Mammary epithelial cell (primary cell): ENCODE measurements around the gene ATRIP.

Source experiments
- EZH2 ChIP-seq: IDR thresholded peaks from 2 replicates; pipeline ENCODE4 v1.6.1; 2012; ENCODE audit warnings: low read length, inconsistent platforms, borderline replicate concordance
- TF ChIP-seq, protein P1 (sequence below), 2 donors: IDR thresholded peaks in 1 of 2; conservative IDR thresholded peaks in 1 of 2; 2 replicates each; pipeline ENCODE4 v1.5.1; 2011 to 2012; ENCODE audit warnings: inconsistent platforms in 2 of 2, low read length in 2 of 2, mild to moderate bottlenecking in 2 of 2, control low read depth in 1 of 2, low read depth in 1 of 2; ENCODE audit not compliant: insufficient read depth in 1 of 2; ENCODE audit errors: extremely low read depth in 1 of 2

DNA sequence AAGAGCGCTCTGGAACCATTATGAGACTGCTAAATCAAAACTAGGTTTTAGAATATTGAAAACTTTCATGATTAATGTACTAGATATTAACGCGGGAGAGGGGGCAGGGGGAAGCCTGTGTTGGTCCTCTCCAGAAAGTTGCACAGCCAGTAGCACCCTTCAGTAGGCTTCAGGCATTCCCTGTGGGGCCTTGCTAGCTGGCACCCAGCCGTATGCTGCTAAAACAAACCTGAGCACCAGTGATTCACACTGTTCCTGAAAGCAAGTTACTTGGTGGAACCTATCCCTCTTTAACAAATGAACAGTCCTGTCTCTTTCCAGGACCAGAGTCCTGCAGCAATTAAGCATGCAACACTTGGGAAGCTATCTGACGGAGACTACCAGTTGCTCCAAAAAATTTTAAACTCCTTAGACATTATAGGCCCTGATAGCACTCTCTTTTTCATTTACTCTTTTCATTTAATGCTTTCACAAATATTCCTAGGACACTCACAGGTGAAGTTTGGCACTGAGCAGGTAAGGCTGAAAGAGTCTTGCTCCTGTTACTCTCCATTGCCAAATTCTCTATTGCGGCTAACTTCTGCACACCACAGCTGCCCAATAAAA is 1.2 kb upstream of the ATRIP start:
- TF ChIP-seq, protein P1, sequence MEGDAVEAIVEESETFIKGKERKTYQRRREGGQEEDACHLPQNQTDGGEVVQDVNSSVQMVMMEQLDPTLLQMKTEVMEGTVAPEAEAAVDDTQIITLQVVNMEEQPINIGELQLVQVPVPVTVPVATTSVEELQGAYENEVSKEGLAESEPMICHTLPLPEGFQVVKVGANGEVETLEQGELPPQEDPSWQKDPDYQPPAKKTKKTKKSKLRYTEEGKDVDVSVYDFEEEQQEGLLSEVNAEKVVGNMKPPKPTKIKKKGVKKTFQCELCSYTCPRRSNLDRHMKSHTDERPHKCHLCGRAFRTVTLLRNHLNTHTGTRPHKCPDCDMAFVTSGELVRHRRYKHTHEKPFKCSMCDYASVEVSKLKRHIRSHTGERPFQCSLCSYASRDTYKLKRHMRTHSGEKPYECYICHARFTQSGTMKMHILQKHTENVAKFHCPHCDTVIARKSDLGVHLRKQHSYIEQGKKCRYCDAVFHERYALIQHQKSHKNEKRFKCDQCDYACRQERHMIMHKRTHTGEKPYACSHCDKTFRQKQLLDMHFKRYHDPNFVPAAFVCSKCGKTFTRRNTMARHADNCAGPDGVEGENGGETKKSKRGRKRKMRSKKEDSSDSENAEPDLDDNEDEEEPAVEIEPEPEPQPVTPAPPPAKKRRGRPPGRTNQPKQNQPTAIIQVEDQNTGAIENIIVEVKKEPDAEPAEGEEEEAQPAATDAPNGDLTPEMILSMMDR (conservative IDR thresholded peaks at IDR 0.05 in 1 of 2, IDR thresholded peaks at IDR 0.05 in 1 of 2; ENCODE audit: extremely low read depth in 1 of 2, insufficient read depth in 1 of 2, low read depth in 1 of 2, low read length in 2 of 2), result no peak
- TF ChIP-seq EZH2, result no peak
